ENCODE results near the gene CDH13.

CDH13 gene

DNA sequence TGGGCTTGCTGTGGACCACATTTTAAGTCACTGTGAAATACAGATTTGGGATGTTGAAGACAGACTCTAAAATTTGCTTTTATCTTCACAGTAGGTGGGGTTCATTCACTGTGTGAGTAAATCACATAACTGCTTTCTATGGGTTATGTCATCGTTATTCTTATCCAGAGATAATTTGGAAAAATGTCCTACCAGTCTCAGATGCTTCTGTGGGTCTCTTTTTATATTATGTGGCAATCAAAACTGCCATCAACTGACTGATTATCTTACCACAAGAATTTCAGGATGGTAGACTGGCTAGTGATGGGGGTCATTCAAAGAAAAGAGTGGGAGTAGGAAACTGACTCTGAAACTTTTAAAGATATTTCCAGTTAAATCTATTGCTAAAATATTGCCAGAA is 1184.1 kb downstream of the CDH13 start:
- no peak overlapping the region for H3K4me3 ChIP-seq (ENCODE audit: low read depth, low read length)
- no peak for TF ChIP-seq CTCF (IDR thresholded peaks at IDR 0.05; ENCODE audit: low read depth, low read length)
- in situ Hi-C loops (cut with HindIII; ENCODE audit: low sequenced_read_pairs): no loop called here
- no peak for DNase-seq (ENCODE audit: low read depth, low spot score)

GRCh38 chr16:83813823-83814658 is 1187.3 kb downstream of the CDH13 start:
- no peak for TF ChIP-seq CTCF (IDR thresholded peaks at IDR 0.05; ENCODE audit: low read depth, low read length)
- in situ Hi-C loops (cut with HindIII; ENCODE audit: low sequenced_read_pairs): no loop called here
- peak; percentile 81 for DNase-seq (ENCODE audit: low read depth, low spot score)
- no peak overlapping the region for H3K4me3 ChIP-seq (ENCODE audit: low read depth, low read length)

- no peak for DNase-seq (ENCODE audit: low read depth, low spot score)
- in situ Hi-C loops (cut with HindIII; ENCODE audit: low sequenced_read_pairs): no loop called here
- TF ChIP-seq CTCF (IDR thresholded peaks at IDR 0.05; ENCODE audit: low read depth, low read length): no peak
- H3K4me3 ChIP-seq (ENCODE audit: low read depth, low read length): no peak overlapping the region
These were observed 1187.9 kb downstream of the CDH13 start for GRCh38 chr16:83814659-83814985.

DNA sequence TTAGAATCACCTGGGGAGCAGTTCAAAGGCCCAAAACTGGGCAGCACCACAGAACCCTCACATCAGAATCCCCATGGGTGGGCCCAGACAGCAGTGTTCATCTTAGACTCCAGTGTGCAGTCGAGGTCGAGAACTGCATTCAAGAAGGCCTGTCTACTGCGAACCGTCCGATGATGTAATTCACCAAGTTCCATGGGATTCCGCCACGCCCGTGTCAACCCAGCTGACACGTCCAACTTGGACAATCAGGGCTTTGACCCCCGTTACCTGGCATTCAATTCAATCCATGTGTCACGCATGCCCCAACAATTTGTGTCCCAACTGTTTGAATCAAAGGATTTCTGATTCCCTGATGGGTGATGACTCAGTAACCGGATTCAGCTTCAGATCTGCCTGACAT is 1190.3 kb downstream of the CDH13 start:
- in situ Hi-C loops (cut with HindIII; ENCODE audit: low sequenced_read_pairs): no loop called here
- DNase-seq (ENCODE audit: low read depth, low spot score): no peak
- no peak for TF ChIP-seq CTCF (IDR thresholded peaks at IDR 0.05; ENCODE audit: low read depth, low read length)
- H3K4me3 ChIP-seq (ENCODE audit: low read depth, low read length): no peak overlapping the region

DNA sequence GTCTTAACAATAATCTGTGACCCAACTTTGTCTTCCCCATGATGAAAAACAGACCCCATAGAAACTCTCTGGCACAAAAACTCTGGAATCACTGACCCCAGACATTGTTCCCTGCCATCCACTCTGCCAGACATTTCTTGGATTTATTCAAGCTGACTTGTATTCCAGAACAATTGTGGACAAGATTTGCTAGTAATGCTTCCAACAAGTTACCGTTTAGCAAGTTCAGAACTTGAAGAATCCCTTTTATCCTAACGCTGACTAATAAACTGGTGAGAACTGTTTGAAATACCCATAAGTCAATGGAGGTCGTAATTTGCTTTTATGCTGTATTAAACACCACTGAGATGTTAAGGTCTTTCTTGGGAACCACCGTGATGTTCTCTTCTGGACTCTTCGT is 1191.5 kb downstream of the CDH13 start:
- DNase-seq (ENCODE audit: low read depth, low spot score): no peak
- no peak for TF ChIP-seq CTCF (IDR thresholded peaks at IDR 0.05; ENCODE audit: low read depth, low read length)
- in situ Hi-C loops (cut with HindIII; ENCODE audit: low sequenced_read_pairs): no loop called here
- H3K4me3 ChIP-seq (ENCODE audit: low read depth, low read length): no peak overlapping the region

DNA sequence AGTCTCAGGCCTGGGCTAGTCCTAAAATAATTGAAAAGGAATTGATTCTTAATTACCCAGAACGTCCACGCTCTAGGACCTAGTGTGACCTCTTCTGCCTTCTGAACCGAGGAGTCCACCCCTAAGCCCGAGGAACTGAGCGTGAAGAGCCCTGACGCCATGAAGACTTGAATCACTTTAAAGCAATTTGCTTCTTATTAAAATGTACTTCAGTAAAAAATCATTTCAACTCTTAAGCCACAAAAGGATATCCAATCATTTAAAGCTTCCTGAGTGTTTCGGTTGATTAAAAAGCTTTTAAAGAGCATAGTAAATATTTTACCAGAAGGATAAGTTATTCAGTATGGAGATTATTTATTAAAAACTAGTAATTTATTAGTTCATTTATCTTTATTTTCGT is 1192.6 kb downstream of the CDH13 start:
- no peak for TF ChIP-seq CTCF (IDR thresholded peaks at IDR 0.05; ENCODE audit: low read depth, low read length)
- in situ Hi-C loops (cut with HindIII; ENCODE audit: low sequenced_read_pairs): no loop called here
- no peak for DNase-seq (ENCODE audit: low read depth, low spot score)
- no peak overlapping the region for H3K4me3 ChIP-seq (ENCODE audit: low read depth, low read length)

All from astrocyte of the spinal cord (primary cell).